Vagina (tissue), 2 donors: ENCODE data around the gene TMEM203. TPM values are rescaled to one million over a fixed set of nuclear protein-coding genes. Genes with fewer than 3 reads are reported as not detected.

ENCODE experiments used
- DNase-seq, 2 donors: peaks; one replicate each; pipeline ENCODE4 v3.0.0-alpha.2; 2017; ENCODE audit errors: extremely low spot score in 2 of 2
- H3K27ac ChIP-seq: fragments of 200-600 bp; sonication (generic); one replicate; pipeline ENCODE4 v1.5.1; 2019
- H3K27me3 ChIP-seq: fragments of 200-600 bp; sonication (generic); one replicate; pipeline ENCODE4 v1.5.1; 2019
- H3K36me3 ChIP-seq, 2 donors: fragments of 200-600 bp; sonication (generic); one replicate each; pipeline ENCODE4 v1.5.1; 2017 to 2019
- H3K4me1 ChIP-seq: fragments of 200-600 bp; sonication (generic); one replicate; pipeline ENCODE4 v1.5.1; 2019
- H3K4me3 ChIP-seq, 2 donors: fragments of 200-600 bp; sonication (generic); 1 replicate in 1 of 2; 2 replicates in 1 of 2; pipeline ENCODE4 v1.5.1; 2016 to 2019
- H3K9me3 ChIP-seq: fragments of 200-600 bp; sonication (generic); one replicate; pipeline ENCODE4 v1.5.1; 2019
- CTCF ChIP-seq, 3 experiments: fragments of 450-650 bp in 2 of 3; fragments of 200-600 bp in 1 of 3; sonication (generic) in 1 of 3; IDR thresholded peaks; one replicate each; pipeline ENCODE4 v1.5.1; 2017 to 2019; ENCODE audit warnings: antibody characterized with exemption in 3 of 3, mild to moderate bottlenecking in 2 of 3, moderate library complexity in 2 of 3
- POLR2A ChIP-seq, 2 donors: fragments of 450-650 bp; IDR thresholded peaks; one replicate each; pipeline ENCODE4 v1.6.1; 2017; ENCODE audit warnings: antibody characterized with exemption in 2 of 2, mild to moderate bottlenecking in 2 of 2, moderate library complexity in 2 of 2
- POLR2AphosphoS5 ChIP-seq, 2 donors: sonication (generic); formaldehyde crosslinking; IDR thresholded peaks; one replicate each; pipeline ENCODE4 v1.9.0; 2017; ENCODE audit warnings: antibody characterized with exemption in 2 of 2, mild to moderate bottlenecking in 2 of 2, low read depth in 1 of 2; ENCODE audit not compliant: insufficient read depth in 1 of 2
- intact Hi-C: fragments of 100-400 bp; cut with DNase I; formaldehyde crosslinking; loops from one replicate; pipeline ENCODE4 v1.15.1; 2023
- total RNA-seq: library from RNA; depleted of rRNA; stranded (reverse); fragments of >200 nt; gene quantifications from one replicate; pipeline ENCODE4 v1.2.3, GENCODE V29; 2016

Gene TMEM203
- total RNA-seq, 1 donor from 2014 or later = 24.6 TPM

GRCh38 chr9:137169896-137170358, 35.5 kb downstream of the TMEM203 start, which contains the start of gene LRRC26:
Gene LRRC26 (minus strand): TSS chr9:137170051. CDS start chr9:137169943, 108 bp downstream.
- no peak for DNase-seq
- Histone ChIP-seq H3K27ac (no peak within 1 kb of the TSS), H3K9me3 (no peaks in the 10 kb centered on the region), H3K27me3 (peaks cover 34% of the 10 kb centered on the region), H3K4me1 (peaks cover 35% of the 10 kb centered on the region), H3K4me3 (peak within 1 kb of the TSS; percentile 23 to 48), H3K36me3 (no peaks in the 10 kb centered on the region)
- TF ChIP-seq CTCF (IDR thresholded peaks at IDR 0.05) (no peak), POLR2A (IDR thresholded peaks at IDR 0.05) (no peak), POLR2AphosphoS5 (IDR thresholded peaks at IDR 0.05; ENCODE audit: insufficient read depth in 1 of 2, low read depth in 1 of 2) (no peak)
- intact Hi-C loops = loop anchor here (10.0 kb wide), 1 partner anchor 245 kb away; no protein-coding TSS in a partner anchor

GRCh38 chr9:137168904-137169856, 36.3 kb downstream of the TMEM203 start:
- DNase-seq = no peak
- TF ChIP-seq POLR2A (IDR thresholded peaks at IDR 0.05) = no peak
- TF ChIP-seq POLR2AphosphoS5 (IDR thresholded peaks at IDR 0.05; ENCODE audit: insufficient read depth in 1 of 2, low read depth in 1 of 2) = no peak
- no peak for TF ChIP-seq CTCF (IDR thresholded peaks at IDR 0.05)
- Histone ChIP-seq H3K9me3 (no peaks in the 10 kb centered on the region), H3K27me3 (peaks cover 37% of the 10 kb centered on the region), H3K4me1 (peaks cover 27% of the 10 kb centered on the region), H3K36me3 (no peaks in the 10 kb centered on the region), H3K4me3 (peak overlapping the region; percentile 23 to 48), H3K27ac (no peak overlapping the region)
- intact Hi-C loops = loop anchor here (10.0 kb wide), 1 partner anchor 246 kb away; no protein-coding TSS in a partner anchor

GRCh38 chr9:137168573-137168903, 36.9 kb downstream of the TMEM203 start:
- intact Hi-C loops = loop anchor here (10.0 kb wide), 1 partner anchor 246 kb away; no protein-coding TSS in a partner anchor
- Histone ChIP-seq H3K27me3 (peaks cover 37% of the 10 kb centered on the region), H3K27ac (no peak overlapping the region)

GRCh38 chr9:137167747-137168572, 37.5 kb downstream of the TMEM203 start:
- Histone ChIP-seq H3K4me3 (peak overlapping the region; percentile 23 to 48), H3K27me3 (peaks cover 37% of the 10 kb centered on the region), H3K9me3 (no peaks in the 10 kb centered on the region), H3K4me1 (peaks cover 32% of the 10 kb centered on the region), H3K27ac (no peak overlapping the region), H3K36me3 (no peaks in the 10 kb centered on the region)
- no peak for DNase-seq
- TF ChIP-seq POLR2A (IDR thresholded peaks at IDR 0.05) (no peak), CTCF (IDR thresholded peaks at IDR 0.05) (no peak), POLR2AphosphoS5 (IDR thresholded peaks at IDR 0.05; ENCODE audit: insufficient read depth in 1 of 2, low read depth in 1 of 2) (no peak)
- intact Hi-C loops = loop anchor here (10.0 kb wide), 1 partner anchor 247 kb away; no protein-coding TSS in a partner anchor

More at GRCh38 chr9:137168573-137168903, 36.9 kb downstream of the TMEM203 start:
- DNase-seq = no peak
- Histone ChIP-seq H3K9me3 (no peaks in the 10 kb centered on the region), H3K4me3 (peak overlapping the region; percentile 23 to 48), H3K36me3 (no peaks in the 10 kb centered on the region), H3K4me1 (peaks cover 26% of the 10 kb centered on the region)
- TF ChIP-seq POLR2AphosphoS5 (IDR thresholded peaks at IDR 0.05; ENCODE audit: insufficient read depth in 1 of 2, low read depth in 1 of 2) (no peak), CTCF (IDR thresholded peaks at IDR 0.05) (no peak), POLR2A (IDR thresholded peaks at IDR 0.05) (no peak)
